Epithelial cell of esophagus (primary cell): ENCODE data around the gene CATSPERB.

Source experiments
- DNase-seq: peaks from one replicate; pipeline ENCODE4 v3.0.0; 2010; ENCODE audit warnings: low read depth
- H3K4me3 ChIP-seq: 2 replicates; pipeline ENCODE4 v1.5.1; 2011; ENCODE audit warnings: mild to moderate bottlenecking, low read length, control low read depth
- CTCF ChIP-seq: IDR thresholded peaks from 2 replicates; pipeline ENCODE4 v1.5.1; 2011; ENCODE audit warnings: low read depth, mild to moderate bottlenecking, low read length, control low read depth, inconsistent platforms; ENCODE audit not compliant: insufficient read depth; ENCODE audit errors: missing control alignments

CATSPERB gene

GRCh38 chr14:91723501-91723900 lies 8.4 kb downstream of the CATSPERB start:
- no peak overlapping the region for H3K4me3 ChIP-seq
- no peak for TF ChIP-seq CTCF
- no peak for DNase-seq

DNA sequence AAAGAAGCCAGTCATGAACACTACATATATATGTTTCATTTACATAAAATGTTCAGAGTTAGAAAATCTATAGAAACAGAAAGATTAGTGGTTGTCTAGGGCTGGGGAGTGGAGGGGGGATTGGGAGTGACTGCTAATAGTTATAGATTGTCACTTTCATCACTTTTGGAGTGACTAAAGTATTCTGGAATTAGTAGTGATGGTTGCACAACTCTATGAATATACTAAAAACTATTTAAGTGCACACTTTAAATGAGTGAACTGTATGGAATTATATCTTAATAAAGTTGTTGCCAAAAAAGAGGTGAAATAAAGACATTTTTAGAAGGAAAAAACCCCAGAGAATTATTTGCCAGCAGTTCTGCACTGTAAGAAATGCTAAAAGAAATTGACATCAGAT lies 9.5 kb downstream of the CATSPERB start:
- no peak overlapping the region for H3K4me3 ChIP-seq
- DNase-seq, result no peak
- no peak for TF ChIP-seq CTCF

GRCh38 chr14:91719839-91720238 lies 12.0 kb downstream of the CATSPERB start:
- TF ChIP-seq CTCF, result no peak
- DNase-seq, result no peak
- H3K4me3 ChIP-seq, result no peak overlapping the region

DNA sequence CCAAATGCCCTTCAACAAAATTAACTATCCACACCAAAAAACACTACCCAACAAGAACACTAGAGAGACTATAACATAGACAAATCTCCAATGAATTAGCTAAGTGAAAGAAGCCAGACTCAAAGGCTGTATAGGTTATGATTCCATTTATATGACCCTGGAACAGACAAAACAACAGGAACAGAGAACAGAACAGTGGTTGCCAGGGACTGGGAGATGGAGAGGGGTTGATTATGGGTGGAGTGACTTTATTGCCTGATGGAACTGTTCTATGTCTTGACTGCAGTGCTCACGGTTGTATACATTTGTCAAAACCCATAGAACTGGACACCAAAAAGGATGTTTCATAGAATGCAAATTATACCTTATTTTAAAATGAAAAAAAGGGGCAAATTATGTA lies 14.9 kb downstream of the CATSPERB start:
- DNase-seq, result no peak
- no peak for TF ChIP-seq CTCF

DNA sequence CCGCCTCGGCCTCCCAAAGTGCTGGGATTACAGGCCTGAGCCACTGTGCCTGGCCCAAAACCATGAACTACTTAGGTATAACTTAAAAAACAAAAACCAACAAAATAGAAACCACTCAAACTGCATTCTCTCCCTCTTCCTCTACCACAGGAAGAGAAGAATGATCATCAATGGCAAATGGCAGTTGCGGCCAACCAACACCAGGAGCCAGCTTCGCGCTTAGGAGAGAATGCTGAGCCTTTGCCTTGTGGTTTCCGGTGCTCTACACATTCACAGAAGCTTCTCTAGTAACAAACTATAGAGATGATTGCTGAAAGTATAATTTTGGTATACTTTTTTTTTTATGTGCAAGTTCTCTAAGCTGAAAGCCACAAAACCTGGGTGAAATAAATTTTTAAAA lies 17.1 kb downstream of the CATSPERB start:
- TF ChIP-seq CTCF, result no peak
- no peak for DNase-seq
- H3K4me3 ChIP-seq, result no peak overlapping the region

More for the DNA sequence above, 14.9 kb downstream of the CATSPERB start:
- no peak overlapping the region for H3K4me3 ChIP-seq

- DNase-seq, result no peak
- no peak for TF ChIP-seq CTCF
- H3K4me3 ChIP-seq, result no peak overlapping the region
These were observed 23.1 kb downstream of the CATSPERB start for GRCh38 chr14:91708795-91709194.

DNA sequence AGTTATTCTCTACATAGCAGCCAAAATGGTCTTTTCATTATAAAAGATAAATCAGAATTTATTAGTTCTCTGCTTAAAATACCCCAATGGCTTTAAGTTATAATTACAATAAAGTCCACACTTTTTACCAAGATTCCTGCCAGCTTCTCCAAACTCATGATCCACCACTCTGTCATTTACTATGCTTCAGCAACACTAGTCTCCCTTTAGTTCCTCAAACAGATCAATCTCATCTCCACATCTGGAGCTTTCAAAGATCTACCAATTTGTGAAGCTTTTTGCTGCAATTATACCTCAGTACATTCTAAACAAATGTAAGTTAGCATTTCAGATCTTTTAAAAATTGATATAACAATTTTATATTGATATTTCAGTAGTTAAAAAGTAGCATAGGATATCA lies 24.9 kb downstream of the CATSPERB start:
- H3K4me3 ChIP-seq, result no peak overlapping the region
- no peak for TF ChIP-seq CTCF
- DNase-seq, result no peak
